Trophoblast cell (in vitro differentiated cells and primary cell): ENCODE results near the gene MYOG.

Experiments used
- DNase-seq, 2 donors: peaks; one replicate each; pipeline ENCODE4 v3.0.0-alpha.2; 2016
- H2AFZ ChIP-seq: 2 replicates; pipeline ENCODE4 v1.6.1; 2013; ENCODE audit warnings: low read length, moderate library complexity, mild to moderate bottlenecking; ENCODE audit not compliant: insufficient read depth, poor library complexity
- H2AK5ac ChIP-seq: 2 replicates; pipeline ENCODE4 v1.6.1; 2013; ENCODE audit warnings: mild to moderate bottlenecking, low read length
- H2BK120ac ChIP-seq: 2 replicates; pipeline ENCODE4 v1.6.1; 2013; ENCODE audit warnings: low read length, mild to moderate bottlenecking, moderate library complexity; ENCODE audit not compliant: insufficient read depth, poor library complexity
- H2BK12ac ChIP-seq: 2 replicates; pipeline ENCODE4 v1.6.1; 2013; ENCODE audit warnings: mild to moderate bottlenecking, low read length, moderate library complexity
- H2BK5ac ChIP-seq: 2 replicates; pipeline ENCODE4 v1.6.1; 2013; ENCODE audit warnings: low read length, low read depth, moderate library complexity, mild to moderate bottlenecking; ENCODE audit not compliant: poor library complexity
- H3K14ac ChIP-seq: 2 replicates; pipeline ENCODE4 v1.6.1; 2013; ENCODE audit warnings: mild to moderate bottlenecking, low read length
- H3K18ac ChIP-seq: 2 replicates; pipeline ENCODE4 v1.6.1; 2013; ENCODE audit warnings: mild to moderate bottlenecking, low read length
- H3K23ac ChIP-seq: 2 replicates; pipeline ENCODE4 v1.6.1; 2013; ENCODE audit warnings: low read length
- H3K27ac ChIP-seq: 2 replicates; pipeline ENCODE4 v1.5.1; 2013; ENCODE audit warnings: low read depth, mild to moderate bottlenecking, inconsistent platforms, low read length, moderate library complexity
- H3K27me3 ChIP-seq: 2 replicates; pipeline ENCODE4 v1.6.1; 2013; ENCODE audit warnings: inconsistent platforms, mild to moderate bottlenecking, low read length, moderate library complexity; ENCODE audit not compliant: insufficient read depth
- H3K36me3 ChIP-seq, 2 experiments: 1 replicate in 1 of 2; 2 replicates in 1 of 2; pipeline ENCODE4 v1.6.1; 2013; ENCODE audit warnings: low read length in 2 of 2, mild to moderate bottlenecking in 2 of 2, moderate library complexity in 1 of 2; ENCODE audit not compliant: insufficient read depth in 2 of 2, control insufficient read depth in 1 of 2
- H3K4ac ChIP-seq: 2 replicates; pipeline ENCODE4 v1.6.1; 2013; ENCODE audit warnings: low read depth, mild to moderate bottlenecking, low read length, moderate library complexity
- H3K4me1 ChIP-seq, 2 experiments: 1 replicate in 1 of 2; 2 replicates in 1 of 2; pipeline ENCODE4 v1.6.1; 2013; ENCODE audit warnings: low read length in 2 of 2, mild to moderate bottlenecking in 2 of 2, moderate library complexity in 1 of 2; ENCODE audit not compliant: insufficient read depth in 2 of 2, control insufficient read depth in 1 of 2
- H3K4me2 ChIP-seq: 2 replicates; pipeline ENCODE4 v1.6.1; 2013; ENCODE audit warnings: inconsistent platforms, mild to moderate bottlenecking, low read length, moderate library complexity
- H3K4me3 ChIP-seq: 2 replicates; pipeline ENCODE4 v1.5.1; 2013; ENCODE audit warnings: mild to moderate bottlenecking, low read depth, low read length, inconsistent platforms
- H3K79me1 ChIP-seq: one replicate; pipeline ENCODE4 v1.6.1; 2013; ENCODE audit warnings: low read length
- H3K79me2 ChIP-seq: 2 replicates; pipeline ENCODE4 v1.6.1; 2013; ENCODE audit warnings: low read length, mild to moderate bottlenecking; ENCODE audit not compliant: control insufficient read depth, insufficient read depth, poor library complexity
- H3K9ac ChIP-seq: 2 replicates; pipeline ENCODE4 v1.6.1; 2013; ENCODE audit warnings: mild to moderate bottlenecking, low read length
- H3K9me3 ChIP-seq: 2 replicates; pipeline ENCODE4 v1.6.1; 2013; ENCODE audit warnings: low read depth, mild to moderate bottlenecking, control low read depth, inconsistent platforms, low read length; ENCODE audit not compliant: insufficient read depth
- H4K12ac ChIP-seq: 2 replicates; pipeline ENCODE4 v1.6.1; 2013; ENCODE audit warnings: low read depth, mild to moderate bottlenecking, low read length, moderate library complexity
- H4K8ac ChIP-seq: 2 replicates; pipeline ENCODE4 v1.6.1; 2013; ENCODE audit warnings: low read depth, mild to moderate bottlenecking, low read length, moderate library complexity
- H4K91ac ChIP-seq: one replicate; pipeline ENCODE4 v1.6.1; 2013; ENCODE audit warnings: low read depth, mild to moderate bottlenecking, low read length, moderate library complexity
- WGBS: extraction: QIAGEN DNeasy Blood & Tissue Kit; methylation state at CpG from one replicate; pipeline ENCODE4 v1.1.7; 2013; ENCODE audit warnings: missing lambda C conversion rate; ENCODE audit not compliant: insufficient read length, insufficient coverage; ENCODE audit errors: extremely low coverage; 5-methylcytosine and 5-hydroxymethylcytosine counted together

The MYOG gene

GRCh38 chr1:203104789-203105390, 19.1 kb upstream of the MYOG start:
- no peak overlapping the region for H3K23ac ChIP-seq
- H3K4ac ChIP-seq, result no peak overlapping the region
- H2BK120ac ChIP-seq, result no peak overlapping the region
- no peaks in the 10 kb centered on the region for H3K79me1 ChIP-seq
- no peaks in the 10 kb centered on the region for H3K9me3 ChIP-seq
- H3K36me3 ChIP-seq, result no peaks in the 10 kb centered on the region
- H2AK5ac ChIP-seq, result no peak overlapping the region
- H2AFZ ChIP-seq, result no peak overlapping the region
- H4K12ac ChIP-seq, result no peak overlapping the region
- H3K4me1 ChIP-seq, result no peaks in the 10 kb centered on the region
- H2BK12ac ChIP-seq, result no peak overlapping the region
- H3K18ac ChIP-seq, result no peak overlapping the region
- no peak overlapping the region for H4K8ac ChIP-seq
- H4K91ac ChIP-seq, result no peak overlapping the region
- H3K4me3 ChIP-seq, result no peak overlapping the region
- H2BK5ac ChIP-seq, result no peak overlapping the region
- no peaks in the 10 kb centered on the region for H3K79me2 ChIP-seq
- no peak overlapping the region for H3K27ac ChIP-seq
- DNase-seq, result peak in 1 of 2 donors; percentile 77
- H3K9ac ChIP-seq, result no peak overlapping the region
- no peaks in the 10 kb centered on the region for H3K27me3 ChIP-seq
- H3K4me2 ChIP-seq, result no peak overlapping the region
- no peak overlapping the region for H3K14ac ChIP-seq

GRCh38 chr1:203103829-203104495, 18.1 kb upstream of the MYOG start:
- Histone ChIP-seq H3K4me3 (no peak overlapping the region), H3K4ac (no peak overlapping the region), H2BK12ac (no peak overlapping the region), H3K4me1 (no peaks in the 10 kb centered on the region), H3K18ac (no peak overlapping the region), H3K79me1 (no peaks in the 10 kb centered on the region), H3K23ac (no peak overlapping the region), H4K91ac (no peak overlapping the region), H3K27ac (no peak overlapping the region), H3K9me3 (no peaks in the 10 kb centered on the region), H3K27me3 (no peaks in the 10 kb centered on the region), H3K4me2 (no peak overlapping the region), H3K36me3 (no peaks in the 10 kb centered on the region), H3K79me2 (no peaks in the 10 kb centered on the region), H3K9ac (no peak overlapping the region), H2BK5ac (no peak overlapping the region), H4K12ac (no peak overlapping the region), H2BK120ac (no peak overlapping the region), H2AFZ (no peak overlapping the region), H3K14ac (no peak overlapping the region), H4K8ac (no peak overlapping the region), H2AK5ac (no peak overlapping the region)
- WGBS, result no CpG with 5 or more reads among the region's 6 CpGs
- no peak for DNase-seq

GRCh38 chr1:203103216-203103615, 17.4 kb upstream of the MYOG start:
- Histone ChIP-seq H3K9me3 (no peaks in the 10 kb centered on the region), H2BK120ac (no peak overlapping the region), H3K27me3 (no peaks in the 10 kb centered on the region), H4K12ac (no peak overlapping the region), H2AFZ (no peak overlapping the region), H3K36me3 (no peaks in the 10 kb centered on the region), H4K91ac (no peak overlapping the region), H2BK12ac (no peak overlapping the region), H3K27ac (no peak overlapping the region), H3K9ac (no peak overlapping the region), H3K79me1 (no peaks in the 10 kb centered on the region), H3K23ac (no peak overlapping the region), H3K18ac (no peak overlapping the region), H3K14ac (no peak overlapping the region), H4K8ac (no peak overlapping the region), H3K4me3 (no peak overlapping the region), H2AK5ac (no peak overlapping the region), H3K4ac (no peak overlapping the region), H3K4me1 (no peaks in the 10 kb centered on the region), H2BK5ac (no peak overlapping the region), H3K79me2 (no peaks in the 10 kb centered on the region), H3K4me2 (no peak overlapping the region)
- no peak for DNase-seq
- no CpG with 5 or more reads among the region's 4 CpGs for WGBS

- no peak for DNase-seq
- Histone ChIP-seq H4K12ac (no peak overlapping the region), H3K4ac (no peak overlapping the region), H3K9me3 (no peaks in the 10 kb centered on the region), H3K4me3 (no peak overlapping the region), H4K91ac (no peak overlapping the region), H2AFZ (no peak overlapping the region), H2AK5ac (no peak overlapping the region), H4K8ac (no peak overlapping the region), H3K14ac (no peak overlapping the region), H3K36me3 (no peaks in the 10 kb centered on the region), H3K27me3 (no peaks in the 10 kb centered on the region), H2BK12ac (no peak overlapping the region), H3K79me2 (no peaks in the 10 kb centered on the region), H2BK120ac (no peak overlapping the region), H3K79me1 (no peaks in the 10 kb centered on the region), H3K23ac (no peak overlapping the region), H3K4me2 (no peak overlapping the region), H3K9ac (no peak overlapping the region), H3K27ac (no peak overlapping the region), H2BK5ac (no peak overlapping the region), H3K4me1 (no peaks in the 10 kb centered on the region), H3K18ac (no peak overlapping the region)
- WGBS, result no CpG with 5 or more reads among the region's 6 CpGs
These were observed 16.2 kb upstream of the MYOG start for GRCh38 chr1:203101813-203102634.
